ENCODE measurements around the gene ENDOD1.

The ENDOD1 gene

DNA sequence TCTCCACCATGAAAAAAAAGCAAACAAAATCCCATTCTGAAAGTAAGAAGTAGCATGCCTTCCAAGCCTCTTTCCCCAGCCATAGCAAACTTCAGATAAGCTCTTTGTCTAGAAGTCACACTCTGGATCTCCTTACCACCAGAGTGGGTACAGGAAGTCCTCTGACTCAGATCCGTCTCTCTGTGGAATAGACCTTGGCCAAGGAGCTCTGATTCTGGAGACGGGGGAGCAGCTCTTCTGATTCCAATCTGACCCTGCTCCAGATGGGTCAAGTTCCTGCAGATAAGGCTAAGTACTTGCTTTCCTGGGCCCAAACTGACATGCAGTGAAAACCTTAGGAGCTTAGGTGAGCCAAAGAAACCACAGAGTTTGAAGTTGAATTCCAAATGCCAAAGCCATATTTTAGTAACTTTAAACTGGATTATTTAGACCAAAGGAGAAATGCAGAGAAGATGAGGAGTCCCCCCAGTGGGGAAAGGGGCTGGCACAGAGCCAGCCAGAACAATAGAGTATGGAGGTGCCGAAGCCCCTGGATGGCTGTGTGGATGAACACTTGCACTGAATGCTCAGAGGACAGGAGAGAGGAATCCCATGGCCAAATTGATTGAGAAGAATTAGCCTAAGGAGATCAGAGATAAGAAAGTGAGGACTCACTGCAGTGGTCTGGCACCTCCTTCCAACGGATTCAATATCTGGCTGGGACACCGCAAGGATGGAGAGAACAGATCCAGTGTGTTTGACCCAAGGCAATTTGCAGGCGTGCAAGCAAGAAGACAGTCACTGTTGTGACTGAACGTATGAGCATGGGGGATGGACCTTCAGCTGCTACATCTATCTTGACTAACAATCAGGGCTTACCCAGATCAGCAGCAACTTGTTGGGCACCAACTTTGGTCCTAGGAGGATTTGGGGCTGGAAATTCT is 54.9 kb downstream of the ENDOD1 start:
- no peak for DNase-seq (ENCODE audit: low read depth)

DNA sequence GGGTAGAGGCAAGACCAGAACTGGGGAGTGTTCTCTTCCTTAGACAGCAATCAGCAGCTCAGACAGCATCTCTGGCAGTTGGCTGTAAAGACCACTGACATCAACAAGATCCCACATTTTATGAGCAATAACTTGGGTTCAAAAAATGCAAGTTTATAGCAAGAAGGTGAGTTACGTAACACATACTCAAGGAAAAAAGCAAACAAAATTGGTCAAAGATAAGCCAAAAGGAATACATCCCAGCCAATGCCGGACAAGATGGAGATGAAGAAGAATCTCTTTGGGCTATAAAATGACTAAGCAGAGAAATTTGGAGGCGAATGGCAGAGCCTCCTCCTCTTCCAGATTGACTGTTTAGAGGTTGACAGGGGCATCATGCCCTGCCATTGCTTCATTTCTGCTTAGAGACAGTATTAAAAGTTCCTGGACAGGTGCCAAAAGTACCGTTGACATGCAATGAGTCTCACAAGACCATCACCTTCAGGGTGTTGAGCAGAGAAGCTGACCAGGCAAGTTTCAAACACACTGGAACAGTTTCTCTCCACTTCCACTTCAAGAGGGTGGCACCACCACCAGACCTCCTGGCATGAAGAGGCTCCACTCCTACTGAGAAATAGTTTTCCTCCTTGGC is 55.9 kb downstream of the ENDOD1 start:
- DNase-seq (ENCODE audit: low read depth) = no peak

DNA sequence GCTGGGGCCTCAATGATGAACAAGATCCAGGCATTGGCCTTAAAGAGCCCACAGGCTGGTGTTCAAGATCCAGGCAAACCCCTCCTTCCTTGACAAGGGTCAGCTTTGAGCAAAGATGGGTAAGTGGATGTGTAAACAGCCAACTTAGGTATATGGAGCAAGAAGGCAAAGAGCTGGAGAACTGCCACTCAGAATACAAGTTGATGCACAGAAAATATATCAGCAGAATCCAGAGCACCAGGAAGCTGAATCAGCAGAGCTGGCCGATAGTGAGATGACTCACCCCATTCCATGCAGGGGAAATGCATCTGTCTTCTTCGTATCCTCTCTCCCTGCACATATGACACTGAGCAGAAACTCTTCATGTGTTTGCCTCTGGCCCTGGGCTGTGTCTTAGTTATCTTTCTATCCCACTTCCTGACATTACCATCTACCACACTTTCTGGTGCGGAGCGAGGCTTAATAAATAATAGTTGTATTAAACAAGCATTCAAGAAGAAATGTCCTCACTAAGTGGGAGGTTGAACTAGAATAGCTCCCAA is 57.8 kb downstream of the ENDOD1 start:
- no peak for DNase-seq (ENCODE audit: low read depth)

DNA sequence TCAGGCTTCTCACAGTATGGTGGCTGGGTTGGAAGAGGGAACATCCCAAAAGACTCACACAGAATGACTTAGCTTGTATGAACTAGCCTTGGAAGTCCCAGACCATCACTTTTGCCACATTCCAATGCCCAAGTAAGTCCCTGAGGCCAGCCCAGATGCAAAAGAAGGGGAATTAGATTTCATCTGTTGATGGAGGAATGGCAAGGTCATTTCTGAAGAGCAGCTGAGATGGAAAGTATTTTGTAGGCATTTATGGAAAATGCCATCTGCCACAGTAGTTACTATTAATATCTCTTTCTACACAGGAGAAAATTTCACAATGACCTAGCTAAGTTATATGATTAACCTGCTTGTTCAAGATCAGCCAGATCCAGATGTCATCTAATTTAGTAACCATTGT is 58.8 kb downstream of the ENDOD1 start:
- no peak for DNase-seq (ENCODE audit: low read depth)

DNA sequence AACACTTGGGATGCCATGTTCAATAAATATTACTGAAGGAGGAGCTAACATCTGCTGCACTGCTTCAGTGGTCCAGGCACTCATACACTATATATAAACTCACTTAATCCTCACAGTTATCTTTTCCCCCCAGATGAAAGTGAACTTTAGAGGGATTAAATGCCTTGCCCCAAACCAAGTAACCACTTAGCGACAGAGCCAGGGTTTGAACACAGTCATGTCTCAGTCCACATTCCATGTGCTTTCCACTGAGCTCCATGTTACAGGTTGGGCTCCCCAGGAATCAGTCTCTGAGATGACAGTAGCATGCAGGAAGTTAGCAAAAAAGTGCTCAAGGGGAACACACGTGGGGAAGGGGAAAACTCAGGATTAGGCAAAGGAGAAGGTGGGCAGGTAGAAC is 59.3 kb downstream of the ENDOD1 start:
- DNase-seq (ENCODE audit: low read depth) = no peak

DNA sequence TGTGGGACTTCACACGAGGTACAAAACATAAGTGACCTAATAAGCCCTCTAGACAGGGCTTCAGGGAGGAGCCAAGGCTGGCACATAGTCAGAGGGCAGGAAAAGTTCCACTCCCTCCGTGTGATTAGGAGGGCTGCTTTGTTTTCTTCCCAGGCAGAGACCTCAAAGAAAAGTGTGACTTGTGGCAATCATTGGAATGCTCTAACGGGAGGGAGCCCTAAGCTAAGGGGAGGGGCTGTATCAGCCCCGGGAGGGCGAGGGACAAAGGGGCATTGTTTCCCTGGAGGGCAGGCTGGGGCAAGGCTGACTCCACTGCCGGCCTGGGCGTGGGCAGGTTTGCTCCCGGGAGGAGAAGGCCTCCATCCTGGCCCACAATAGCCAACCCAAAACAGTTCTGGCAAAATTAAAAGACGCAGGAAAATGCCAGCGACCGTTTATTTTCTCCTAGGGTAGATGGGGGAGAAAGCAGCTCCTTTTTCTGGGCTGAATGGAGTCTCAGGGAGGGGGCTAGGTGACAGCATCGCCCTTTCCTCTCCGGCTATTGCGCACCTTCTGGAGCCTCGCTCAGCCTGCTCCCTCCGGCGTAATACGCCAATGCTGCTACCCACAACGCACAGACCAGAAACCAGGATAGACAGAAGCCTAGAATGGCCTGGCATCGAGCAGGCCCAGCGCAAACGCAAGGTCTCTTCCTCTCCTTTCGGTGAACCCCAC is 60.2 kb downstream of the ENDOD1 start:
- DNase-seq (ENCODE audit: low read depth) = no peak

DNA sequence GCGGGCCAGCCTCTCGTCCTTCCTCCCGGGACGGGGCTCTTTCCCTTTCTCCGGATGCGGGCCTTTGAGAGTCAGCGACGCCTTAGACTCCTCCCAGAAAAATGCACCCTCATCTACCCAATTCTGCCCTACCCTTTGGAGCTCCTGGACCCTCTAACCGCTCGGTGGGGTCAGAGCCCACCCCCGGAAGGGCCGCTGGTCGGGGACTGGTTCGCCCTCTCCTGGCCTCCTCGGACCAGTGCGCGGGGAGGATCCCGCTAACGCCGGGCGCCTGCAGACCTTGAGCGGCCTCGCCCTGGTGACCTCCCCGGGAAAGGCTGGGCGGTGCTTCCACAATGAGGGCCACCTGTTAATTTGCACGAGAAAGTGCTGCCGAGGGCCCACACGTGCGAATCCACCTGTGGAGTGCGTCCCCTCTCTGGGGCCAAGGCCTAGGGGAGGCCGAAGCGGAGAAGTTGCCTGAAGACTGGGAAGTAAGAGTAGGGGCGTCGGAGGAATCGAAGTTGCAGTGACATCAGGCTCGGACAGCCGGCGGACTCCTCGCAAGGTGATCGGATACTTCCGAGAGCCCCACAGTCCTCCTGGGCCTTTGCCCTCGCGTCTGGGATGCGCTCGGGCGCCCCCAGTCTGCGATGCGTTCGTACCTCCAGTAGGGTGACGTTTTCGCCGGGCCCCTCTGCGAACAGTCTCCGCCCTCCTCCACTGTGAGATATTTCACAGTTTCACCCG is 61.5 kb downstream of the ENDOD1 start:
- DNase-seq (ENCODE audit: low read depth) = peak; percentile 85

DNA sequence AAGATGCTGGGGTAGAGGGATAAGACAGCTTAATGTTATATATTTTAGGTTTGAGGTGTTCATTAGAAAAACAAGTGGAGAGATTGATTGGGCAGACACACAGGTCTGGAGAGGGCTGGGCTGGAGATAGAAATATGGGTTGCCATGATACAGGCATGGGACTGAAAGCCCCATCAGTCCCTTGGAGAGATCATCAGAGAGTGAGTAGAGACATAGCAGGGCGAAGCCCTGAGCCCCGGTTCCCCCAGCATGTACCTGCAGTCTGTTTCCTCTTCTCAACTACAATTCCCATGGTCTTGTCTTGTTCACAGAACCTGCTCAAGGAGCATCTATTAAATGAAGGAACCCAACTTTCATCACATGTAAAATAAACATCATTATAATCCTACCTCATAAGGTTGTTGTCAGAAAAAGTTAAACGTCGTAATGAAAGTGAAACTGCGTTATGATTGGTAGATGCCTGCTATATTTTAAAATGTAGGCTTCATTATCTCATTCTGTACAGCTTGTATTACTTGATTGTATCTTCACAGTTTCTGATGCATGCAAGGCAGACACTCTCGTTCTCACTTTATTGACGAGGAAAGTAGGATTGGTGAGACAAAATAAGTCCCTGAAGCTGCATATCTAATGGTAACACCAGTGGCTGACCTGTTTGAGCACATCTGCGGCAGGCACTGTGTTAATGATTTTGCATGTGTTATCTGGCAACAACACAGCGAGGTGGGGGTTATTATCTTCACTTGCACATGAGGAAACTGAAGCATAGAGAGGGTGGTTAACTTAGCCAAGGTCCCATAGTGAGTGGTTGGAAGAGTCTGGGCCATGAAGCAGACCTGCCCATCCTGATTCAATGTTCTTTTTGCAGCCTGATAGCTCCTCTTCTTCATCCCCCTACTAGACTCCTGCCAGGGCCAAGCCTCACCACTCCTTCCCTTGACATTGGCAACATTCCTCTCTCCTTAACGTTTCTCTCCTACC is 63.5 kb downstream of the ENDOD1 start:
- no peak for DNase-seq (ENCODE audit: low read depth)

DNA sequence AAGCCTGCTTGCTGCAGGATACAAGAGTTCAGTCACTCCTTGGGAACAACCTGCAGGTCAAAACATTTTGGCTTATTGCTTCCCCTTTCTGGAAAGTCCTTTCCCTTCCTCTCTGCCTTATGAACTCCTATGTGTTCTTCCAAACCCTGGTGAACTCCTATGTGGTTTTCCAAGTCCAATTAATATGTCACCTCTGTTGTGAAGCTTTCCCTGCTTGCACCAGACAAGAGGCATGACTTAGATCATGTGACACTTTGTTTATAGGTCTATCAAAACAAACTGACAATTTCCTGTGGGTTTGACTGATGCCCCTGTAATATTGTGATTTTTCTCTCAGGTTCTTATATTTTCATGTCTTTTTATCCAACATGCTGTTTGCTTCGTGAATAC is 64.2 kb downstream of the ENDOD1 start:
- no peak for DNase-seq (ENCODE audit: low read depth)

DNA sequence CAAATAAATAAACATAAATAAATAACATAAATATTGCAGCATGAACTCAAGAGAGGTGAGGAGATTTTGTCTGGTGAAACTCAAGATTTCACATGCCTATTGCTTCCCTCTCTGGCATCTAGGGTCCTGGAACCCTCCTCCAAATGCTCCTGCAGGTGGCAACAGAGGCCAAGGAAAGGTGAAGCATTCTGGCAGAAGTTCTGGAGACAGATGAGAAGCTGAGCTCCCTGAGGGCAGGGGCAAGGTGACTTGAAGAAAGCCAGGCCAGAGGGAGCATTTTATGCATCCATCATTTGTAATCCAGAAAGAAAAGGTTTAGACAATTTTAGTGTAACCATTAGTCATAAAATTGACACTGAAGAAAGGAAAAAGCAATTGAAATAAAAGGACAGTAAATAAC is 64.9 kb downstream of the ENDOD1 start:
- peak; percentile 45 for DNase-seq (ENCODE audit: low read depth)

DNA sequence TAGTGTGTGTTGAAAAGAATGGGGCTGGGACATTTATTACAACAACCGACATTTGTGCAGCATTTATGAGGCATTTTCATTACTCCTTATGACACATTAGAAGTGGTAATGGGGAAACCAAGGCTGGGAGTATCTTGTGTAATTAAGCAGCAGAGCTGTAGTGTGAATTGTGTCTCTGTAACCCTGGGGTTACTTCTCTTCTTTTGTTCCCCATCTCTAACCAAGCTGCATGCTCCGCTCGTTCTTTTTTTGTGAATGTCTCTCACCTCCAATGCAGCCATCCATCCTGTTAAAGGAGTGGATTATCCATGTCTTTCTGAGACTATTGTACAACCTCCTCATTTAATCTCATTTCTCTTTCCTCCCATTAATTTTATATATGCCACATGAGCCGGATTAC is 65.7 kb downstream of the ENDOD1 start:
- no peak for DNase-seq (ENCODE audit: low read depth)

DNA sequence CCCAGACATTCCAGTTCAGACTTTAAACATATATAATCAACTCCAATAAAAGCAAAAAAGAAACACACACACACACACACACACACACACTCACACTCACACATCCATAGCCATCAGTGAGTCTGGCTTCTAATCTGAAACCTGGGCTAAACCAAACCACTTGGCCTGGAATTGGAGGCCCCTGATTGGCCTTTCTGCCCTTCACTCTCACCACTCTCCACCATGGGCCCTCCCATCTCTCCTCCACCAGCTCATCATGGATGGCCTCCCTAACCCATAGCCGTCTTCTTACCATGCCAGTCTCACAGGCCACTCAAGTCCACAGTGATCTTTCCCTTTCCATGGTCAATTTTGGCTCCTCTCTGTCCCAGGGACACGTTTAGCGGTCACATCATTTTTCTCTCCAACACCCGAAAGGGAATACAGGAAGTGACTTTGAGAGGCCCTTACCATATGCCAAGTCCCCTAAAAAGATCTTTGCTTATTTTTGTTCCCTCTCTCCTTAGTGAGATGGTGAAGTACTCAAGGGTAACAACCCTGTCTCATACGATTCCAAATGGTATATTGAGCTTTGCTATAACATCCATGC is 66.6 kb downstream of the ENDOD1 start:
- no peak for DNase-seq (ENCODE audit: low read depth)

DNA sequence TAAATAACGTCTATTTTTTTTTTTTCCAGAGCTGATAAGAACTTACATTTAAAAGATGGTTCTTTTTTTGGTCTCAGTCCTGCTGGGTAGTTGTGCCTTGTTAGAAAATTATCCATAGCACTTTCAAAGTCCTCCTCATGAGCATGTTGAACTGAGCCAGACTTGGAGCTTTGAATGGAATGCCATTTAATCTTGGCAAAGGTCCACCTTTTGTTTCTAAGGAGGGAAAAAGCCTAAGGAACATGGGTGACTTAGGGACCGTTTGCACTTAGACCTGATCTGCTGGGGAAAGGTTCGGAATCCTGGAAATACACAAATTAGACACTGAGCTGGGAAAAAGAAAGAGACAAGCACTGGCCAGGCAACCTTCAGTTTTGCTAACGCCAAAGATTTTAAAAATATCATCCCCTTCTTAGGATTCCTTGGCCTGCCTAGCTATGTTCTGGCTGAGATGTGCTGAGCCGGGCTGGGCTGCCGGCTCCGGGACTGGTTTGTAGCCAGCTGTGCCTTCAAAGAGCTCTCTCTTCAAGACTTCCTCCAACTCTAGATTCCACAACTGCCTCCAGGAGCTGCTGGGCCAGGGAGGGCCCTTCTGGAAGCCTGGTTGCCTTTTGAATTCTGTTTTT is 67.4 kb downstream of the ENDOD1 start:
- DNase-seq (ENCODE audit: low read depth) = no peak

DNA sequence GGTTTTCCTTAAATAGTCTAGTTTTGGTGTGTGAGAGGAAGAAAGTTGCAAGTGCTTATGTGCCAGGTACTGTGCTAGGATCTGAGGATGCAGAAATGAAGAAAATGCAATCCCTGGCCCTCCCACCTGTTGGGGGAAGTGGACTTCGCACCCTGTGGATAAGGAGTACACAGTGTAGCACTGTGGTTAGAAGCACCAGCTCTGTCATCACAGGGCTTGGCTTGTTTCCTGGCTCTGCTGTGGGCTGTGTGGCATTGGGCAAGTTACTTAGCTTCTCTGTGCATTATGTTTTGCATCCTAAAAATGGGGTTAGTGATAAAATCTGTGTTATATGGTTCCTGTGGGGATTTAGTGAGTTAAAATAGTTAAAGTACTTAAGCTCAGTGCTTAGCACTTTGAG is 68.2 kb downstream of the ENDOD1 start:
- DNase-seq (ENCODE audit: low read depth) = no peak

DNA sequence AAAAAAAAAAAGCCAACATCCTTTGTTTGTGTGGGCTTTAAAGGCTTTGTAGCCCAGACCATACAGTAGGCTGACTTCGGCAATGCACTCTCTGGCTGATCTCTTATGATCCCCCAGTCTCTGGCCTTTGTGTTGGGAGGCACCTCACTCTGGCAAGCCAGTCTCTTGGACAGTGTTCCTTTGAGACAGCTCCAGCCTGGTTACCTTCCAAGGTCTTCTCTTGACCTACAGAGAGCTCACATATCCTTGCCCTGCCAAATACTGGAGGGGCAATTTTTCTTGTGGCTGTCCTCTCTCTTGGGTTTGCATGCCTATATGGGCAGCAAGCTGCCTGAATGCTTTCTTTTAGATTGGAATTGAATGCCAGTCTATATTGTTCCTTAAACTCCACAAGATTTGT is 71.6 kb downstream of the ENDOD1 start:
- DNase-seq (ENCODE audit: low read depth) = no peak

DNA sequence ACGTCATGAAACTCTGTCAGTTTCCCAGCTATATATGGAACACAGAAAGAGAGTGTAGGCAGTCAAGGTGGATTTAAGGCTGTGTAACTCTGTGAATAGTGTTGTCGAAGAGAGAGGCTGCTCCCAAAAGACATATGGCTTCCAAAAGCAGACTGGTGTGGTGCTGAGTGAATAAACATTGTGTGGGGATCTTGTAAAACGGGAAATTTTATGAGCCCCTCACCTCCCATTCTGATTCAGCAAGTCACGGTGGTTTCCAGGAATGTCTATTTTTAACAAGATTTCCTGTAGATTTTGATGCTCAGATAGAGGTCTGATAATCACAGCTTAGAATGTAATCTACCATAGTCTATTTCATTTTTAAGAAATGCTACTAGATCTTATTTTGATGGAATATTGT is 73.5 kb downstream of the ENDOD1 start:
- DNase-seq (ENCODE audit: low read depth) = no peak

DNA sequence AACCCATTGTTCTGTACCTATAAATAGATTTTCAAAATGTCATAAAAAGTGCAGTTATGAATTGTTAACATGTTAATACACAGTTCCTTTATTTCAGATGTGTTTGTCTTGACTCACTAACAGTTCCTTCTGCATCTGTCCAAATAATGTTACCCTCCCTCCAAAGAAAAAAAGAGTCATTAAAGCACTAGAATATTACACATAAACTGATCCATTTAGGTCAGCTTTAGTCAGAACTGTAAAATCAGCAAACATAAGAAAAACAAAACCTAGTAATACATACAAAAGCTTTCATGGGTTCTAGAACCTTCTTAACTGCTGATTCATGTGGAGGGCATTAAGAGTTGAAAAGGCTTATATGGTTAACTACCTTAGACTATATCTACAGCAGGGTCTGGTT is 76.0 kb downstream of the ENDOD1 start:
- no peak for DNase-seq (ENCODE audit: low read depth)

DNA sequence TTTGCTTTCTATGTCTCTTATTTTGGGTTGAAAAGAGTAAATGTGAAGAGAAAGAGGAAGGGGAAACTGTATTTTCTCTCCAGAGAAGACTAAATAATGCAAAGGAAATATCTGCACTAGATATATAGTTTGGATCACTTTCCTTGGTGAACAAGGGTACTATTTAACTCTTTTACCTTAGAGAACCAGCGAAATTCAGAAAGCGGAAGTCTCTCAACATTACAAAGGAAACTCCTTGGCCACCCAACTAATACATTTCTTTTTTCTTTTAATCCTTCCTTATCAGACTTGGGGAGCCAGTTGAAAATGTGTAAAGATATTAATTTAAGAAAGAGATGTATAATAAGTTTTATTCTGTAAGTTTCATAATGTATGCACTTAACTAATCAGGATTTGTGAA is 77.1 kb downstream of the ENDOD1 start:
- DNase-seq (ENCODE audit: low read depth) = no peak

DNA sequence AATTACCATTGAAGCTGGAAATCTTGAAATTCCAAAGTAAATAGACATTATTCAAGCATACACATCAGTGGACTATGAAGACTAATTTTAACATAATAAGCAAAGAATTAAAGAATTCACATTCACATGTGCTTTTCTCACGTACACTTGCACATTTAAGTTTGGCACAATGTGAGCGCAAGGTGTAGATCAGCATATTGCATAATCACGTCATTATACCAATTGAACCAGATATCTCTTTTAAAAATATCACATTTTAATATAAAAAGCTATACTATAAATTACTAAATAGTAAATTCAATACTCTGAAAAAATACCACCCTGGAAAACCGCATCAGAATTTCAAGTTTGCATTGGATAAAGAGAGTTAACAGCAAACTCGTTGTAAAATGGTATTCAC is 80.6 kb downstream of the ENDOD1 start:
- no peak for DNase-seq (ENCODE audit: low read depth)

DNA sequence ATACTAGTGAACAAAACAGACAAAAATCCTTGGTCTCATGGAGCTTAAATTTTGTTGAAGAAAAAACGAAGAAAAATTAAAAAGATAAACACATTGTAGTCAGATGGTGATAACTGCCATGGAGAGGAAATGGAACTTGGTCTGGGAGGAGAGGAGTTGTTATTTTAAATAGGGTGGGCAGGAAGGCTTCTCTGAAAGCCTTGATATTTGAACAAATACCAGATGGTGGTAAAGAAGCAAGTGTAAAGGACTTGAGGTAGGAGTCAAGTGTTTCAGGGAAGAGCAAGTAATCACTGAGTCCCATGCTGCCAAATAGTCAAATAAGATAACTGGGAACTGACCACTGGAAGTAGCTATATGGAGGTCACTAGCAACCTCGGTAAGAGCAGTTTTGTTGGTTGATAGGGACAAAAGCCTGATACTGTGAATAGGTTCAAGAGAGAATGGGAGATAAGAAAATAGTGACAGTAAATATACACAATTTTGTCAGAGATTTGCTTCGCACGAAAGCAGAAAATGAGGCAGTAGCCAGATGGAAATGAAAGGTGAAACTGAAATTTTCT is 86.3 kb downstream of the ENDOD1 start:
- DNase-seq (ENCODE audit: low read depth) = no peak
